Measurements from ENCODE around the gene ELAVL1. TPM values are rescaled to one million over a fixed set of nuclear protein-coding genes. Genes with fewer than 3 reads are reported as not detected.
A peak's percentile ranks its signal among the peaks of the same experiment; 100 is the strongest.

ELAVL1 gene
- total and polyA plus RNA-seq, 9 of the 15 experiments (the other 6 are each of a cell fraction or from before 2014, with no cell fraction given) = 4.3 to 172 (median 69.2) TPM

- CTCF ChIA-PET (ENCODE audit: low intra/inter-chr PET ratio) = no interaction called here
- whole genome bisulfite sequencing (ENCODE audit: insufficient coverage, low coverage, missing lambda C conversion rate) = 66% methylated on average over 12 of the region's 12 CpGs
- POLR2A ChIA-PET = interaction anchor here (0.6 to 1.0 kb wide), 7 partner anchors 15 to 257 kb away, joined by 3 to 5 read pairs (median 3); partner anchors contain the start of gene MAP2K7
- Histone ChIP-seq H4K20me1 (replicated peaks; ENCODE audit: control insufficient read depth, insufficient read depth, low read length) (peaks cover 67% of the 10 kb centered on the region), H3K4me1 (replicated peaks in 1 of 2; ENCODE audit: control insufficient read depth in 2 of 2, insufficient read depth in 2 of 2, low read length in 2 of 2) (peaks cover 24 to 38% of the 10 kb centered on the region in 2 experiments; a peak in 4 of 5 replicates), H3K4me3 (no peak overlapping the region), H3K9me3 (replicated peaks; ENCODE audit: control insufficient read depth, insufficient read depth, low read depth, low read length) (no peaks in the 10 kb centered on the region), H3K9me1 (ENCODE audit: control insufficient read depth, insufficient read depth, low read length) (peaks cover 20% of the 10 kb centered on the region), H3K27ac (ENCODE audit: extremely low read depth, low read depth, low read length) (no peak overlapping the region; the same call in 2 of the 3 replicates), H3K36me3 (ENCODE audit: control insufficient read depth, insufficient read depth, low read length) (peaks cover 53% of the 10 kb centered on the region), H3K9ac (ENCODE audit: insufficient read depth in 1 of 2, low read depth in 2 of 2, low read length in 2 of 2) (peak overlapping the region in 1 of 2 experiments; percentile 7; a peak in 2 of 4 replicates), H2AFZ (ENCODE audit: low read depth, low read length) (no peak overlapping the region), H3K27me3 (ENCODE audit: control insufficient read depth in 2 of 2, insufficient read depth in 2 of 2, low read length in 2 of 2) (no peaks in the 10 kb centered on the region), H3K79me2 (ENCODE audit: control insufficient read depth, insufficient read depth, low read length) (peaks cover 99% of the 10 kb centered on the region), H3K4me2 (ENCODE audit: insufficient read depth, low read length) (no peak overlapping the region)
- DNase-seq (ENCODE audit: extremely low read depth in 1 of 4, low spot score in 3 of 4) (no peak), FAIRE-seq (no peak), ATAC-seq (no peak)
- in situ Hi-C loops (cut with MboI) (no loop called here), intact Hi-C loops (cut with micrococcal nuclease) (no loop called here)
- 0 out of 2 replicates have a peak, but pooled peaks have one; percentile 25 for TF ChIP-seq POLR2AphosphoS5 (IDR thresholded peaks at IDR 0.05; ENCODE audit: control insufficient read depth, insufficient read depth, low read depth, low read length)
- TF ChIP-seq FOXO4 (CRISPR knock-in tag; IDR thresholded peaks at IDR 0.05) = no peak
- no TSS peak for BruUV-seq (replicated peaks)
Measured at GRCh38 chr19:7997809-7998480, 7.5 kb downstream of the ELAVL1 start.

GRCh38 chr19:7996883-7997282, 8.6 kb downstream of the ELAVL1 start:
- no TSS peak for BruUV-seq (replicated peaks)
- in situ Hi-C loops (cut with MboI) = no loop called here

More at GRCh38 chr19:7996883-7997282, 8.6 kb downstream of the ELAVL1 start:
- Histone ChIP-seq H3K4me1 (replicated peaks in 1 of 2; ENCODE audit: control insufficient read depth in 2 of 2, insufficient read depth in 2 of 2, low read length in 2 of 2) (peaks cover 15 to 30% of the 10 kb centered on the region in 2 experiments; a peak in 4 of 5 replicates), H3K9me3 (replicated peaks; ENCODE audit: control insufficient read depth, insufficient read depth, low read depth, low read length) (no peaks in the 10 kb centered on the region), H3K9ac (ENCODE audit: insufficient read depth in 1 of 2, low read depth in 2 of 2, low read length in 2 of 2) (no peak overlapping the region), H3K79me2 (ENCODE audit: control insufficient read depth, insufficient read depth, low read length) (peaks cover 98% of the 10 kb centered on the region), H4K20me1 (replicated peaks; ENCODE audit: control insufficient read depth, insufficient read depth, low read length) (peaks cover 56% of the 10 kb centered on the region), H3K4me2 (ENCODE audit: insufficient read depth, low read length) (no peak overlapping the region), H3K27ac (ENCODE audit: extremely low read depth, low read depth, low read length) (no peak overlapping the region), H3K9me1 (ENCODE audit: control insufficient read depth, insufficient read depth, low read length) (peaks cover 17% of the 10 kb centered on the region), H3K4me3 (no peak overlapping the region), H3K36me3 (ENCODE audit: control insufficient read depth, insufficient read depth, low read length) (peaks cover 60% of the 10 kb centered on the region), H2AFZ (ENCODE audit: low read depth, low read length) (no peak overlapping the region), H3K27me3 (ENCODE audit: control insufficient read depth in 2 of 2, insufficient read depth in 2 of 2, low read length in 2 of 2) (no peaks in the 10 kb centered on the region)
- no peak for DNase-seq (ENCODE audit: extremely low read depth in 1 of 4, low spot score in 3 of 4)
- intact Hi-C loops (cut with micrococcal nuclease) = no loop called here
- no peak for ATAC-seq
- CTCF ChIA-PET (ENCODE audit: low intra/inter-chr PET ratio) = no interaction called here
- no peak for FAIRE-seq
- POLR2A ChIA-PET = no interaction called here
- 71% methylated on average over 3 of the region's 3 CpGs for WGBS (ENCODE audit: insufficient coverage, low coverage, missing lambda C conversion rate)
- TF ChIP-seq ZKSCAN1 (IDR thresholded peaks at IDR 0.05; ENCODE audit: low read depth, low read length) (no peak), SNRNP70 (optimal IDR thresholded peaks at IDR 0.05; ENCODE audit: low read depth, low read length) (no peak), PATZ1 (CRISPR knock-in tag; IDR thresholded peaks at IDR 0.05; ENCODE audit: borderline replicate concordance) (no peak)
